Thymus (tissue), 11 donors: ENCODE results near the gene CYP24A1. TPM values are rescaled to one million over a fixed set of nuclear protein-coding genes. Genes with fewer than 3 reads are reported as not detected.

ENCODE experiments used
- DNase-seq, 9 donors: peaks; one replicate each; pipeline ENCODE4 v3.0.0-alpha.2; 2013; ENCODE audit warnings: low spot score in 9 of 9, low read depth in 6 of 9, missing footprints in 1 of 9
- H3K27ac ChIP-seq, 2 donors: one replicate each; pipeline ENCODE4 v1.5.1; 2013; ENCODE audit warnings: control low read depth in 1 of 2, low read depth in 1 of 2, low read length in 1 of 2, mild to moderate bottlenecking in 1 of 2, moderate library complexity in 1 of 2
- H3K27me3 ChIP-seq, 2 donors: one replicate each; pipeline ENCODE4 v1.5.1; 2013; ENCODE audit warnings: low read length in 1 of 2; ENCODE audit not compliant: control insufficient read depth in 2 of 2, insufficient read depth in 1 of 2
- H3K36me3 ChIP-seq, 2 donors: one replicate each; pipeline ENCODE4 v1.5.1; 2013; ENCODE audit warnings: low read length in 1 of 2, mild to moderate bottlenecking in 1 of 2, moderate library complexity in 1 of 2; ENCODE audit not compliant: control insufficient read depth in 2 of 2, insufficient read depth in 2 of 2
- H3K4me1 ChIP-seq, 2 donors: one replicate each; pipeline ENCODE4 v1.5.1; 2013; ENCODE audit warnings: low read length in 2 of 2; ENCODE audit not compliant: control insufficient read depth in 2 of 2, insufficient read depth in 2 of 2
- H3K4me3 ChIP-seq, 2 donors: one replicate each; pipeline ENCODE4 v1.5.1; 2013; ENCODE audit warnings: low read length in 2 of 2, control low read depth in 1 of 2, mild to moderate bottlenecking in 1 of 2
- H3K9me3 ChIP-seq, 2 donors: one replicate each; pipeline ENCODE4 v1.5.1; 2013; ENCODE audit warnings: low read length in 1 of 2, mild to moderate bottlenecking in 1 of 2; ENCODE audit not compliant: control insufficient read depth in 2 of 2, insufficient read depth in 1 of 2
- WGBS: extraction: QIAGEN DNeasy Blood & Tissue Kit; methylation state at CpG from one replicate; pipeline ENCODE4 v1.1.7; 2013; 5-methylcytosine and 5-hydroxymethylcytosine counted together
- polyA plus RNA-seq: library from polyadenylated mRNA; stranded (reverse); fragments of 200-250 nt; gene quantifications from one replicate; pipeline ENCODE4 v1.2.3, GENCODE V29; 2013
- total RNA-seq: library from RNA; stranded (reverse); fragments of 120-200 nt; gene quantifications from one replicate; pipeline ENCODE4 v1.2.4, GENCODE V29; 2013
- donor health status: healthy.

Gene CYP24A1
- total and polyA plus RNA-seq, 2 donors = 0.38 to 0.68 TPM

DNA sequence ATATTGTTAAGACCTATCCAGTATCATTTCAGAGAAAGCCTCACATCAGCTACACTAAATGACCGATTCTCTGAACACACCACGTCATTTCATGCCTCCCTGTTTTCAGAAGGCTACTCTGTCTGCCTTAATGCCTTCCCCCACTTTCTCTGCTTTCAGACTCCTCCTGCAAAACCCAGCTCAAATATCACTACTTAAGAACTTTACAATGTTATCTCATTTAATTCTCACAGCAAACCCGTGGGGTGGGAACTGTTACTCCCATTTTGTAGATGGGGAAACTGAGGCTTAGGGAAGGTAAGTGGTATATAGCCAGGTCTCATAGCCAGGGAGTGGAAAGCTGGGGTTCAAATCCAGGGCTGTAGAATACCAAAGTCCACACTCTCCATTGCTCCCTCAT, 2.8 kb downstream of the CYP24A1 start:
- Histone ChIP-seq H3K9me3 (no peaks in the 10 kb centered on the region), H3K4me3 (no peak overlapping the region), H3K36me3 (no peaks in the 10 kb centered on the region), H3K27me3 (peaks cover 50 to 61% of the 10 kb centered on the region in 2 donors), H3K27ac (no peak overlapping the region), H3K4me1 (peaks cover 0 to 3% of the 10 kb centered on the region in 2 donors)
- 81% methylated on average over 3 of the region's 3 CpGs for WGBS
- DNase-seq = no peak

GRCh38 chr20:54170026-54170471, 3.7 kb downstream of the CYP24A1 start:
- no peaks in the 10 kb centered on the region for H3K9me3 ChIP-seq

GRCh38 chr20:54168961-54169862, 4.6 kb downstream of the CYP24A1 start:
- H3K27me3 ChIP-seq = peaks cover 39 to 47% of the 10 kb centered on the region in 2 donors
- WGBS = 81% methylated on average over 14 of the region's 14 CpGs
- H3K4me1 ChIP-seq = peaks cover 0 to 3% of the 10 kb centered on the region in 2 donors
- no peak overlapping the region for H3K27ac ChIP-seq
- no peak overlapping the region for H3K4me3 ChIP-seq
- no peaks in the 10 kb centered on the region for H3K36me3 ChIP-seq
- H3K9me3 ChIP-seq = no peaks in the 10 kb centered on the region
- DNase-seq = no peak

More at GRCh38 chr20:54170026-54170471, 3.7 kb downstream of the CYP24A1 start:
- Histone ChIP-seq H3K36me3 (no peaks in the 10 kb centered on the region), H3K27me3 (peaks cover 47 to 55% of the 10 kb centered on the region in 2 donors), H3K4me3 (no peak overlapping the region), H3K27ac (no peak overlapping the region), H3K4me1 (peaks cover 0 to 3% of the 10 kb centered on the region in 2 donors)
- 72% methylated on average over 4 of the region's 4 CpGs for WGBS
- no peak for DNase-seq

GRCh38 chr20:54167909-54168872, 5.6 kb downstream of the CYP24A1 start:
- no peaks in the 10 kb centered on the region for H3K9me3 ChIP-seq
- DNase-seq = no peak
- no peak overlapping the region for H3K27ac ChIP-seq
- H3K4me1 ChIP-seq = no peaks in the 10 kb centered on the region
- H3K4me3 ChIP-seq = no peak overlapping the region
- H3K27me3 ChIP-seq = peaks cover 29 to 38% of the 10 kb centered on the region in 2 donors
- WGBS = 64% methylated on average over 11 of the region's 11 CpGs
- H3K36me3 ChIP-seq = no peaks in the 10 kb centered on the region

DNA sequence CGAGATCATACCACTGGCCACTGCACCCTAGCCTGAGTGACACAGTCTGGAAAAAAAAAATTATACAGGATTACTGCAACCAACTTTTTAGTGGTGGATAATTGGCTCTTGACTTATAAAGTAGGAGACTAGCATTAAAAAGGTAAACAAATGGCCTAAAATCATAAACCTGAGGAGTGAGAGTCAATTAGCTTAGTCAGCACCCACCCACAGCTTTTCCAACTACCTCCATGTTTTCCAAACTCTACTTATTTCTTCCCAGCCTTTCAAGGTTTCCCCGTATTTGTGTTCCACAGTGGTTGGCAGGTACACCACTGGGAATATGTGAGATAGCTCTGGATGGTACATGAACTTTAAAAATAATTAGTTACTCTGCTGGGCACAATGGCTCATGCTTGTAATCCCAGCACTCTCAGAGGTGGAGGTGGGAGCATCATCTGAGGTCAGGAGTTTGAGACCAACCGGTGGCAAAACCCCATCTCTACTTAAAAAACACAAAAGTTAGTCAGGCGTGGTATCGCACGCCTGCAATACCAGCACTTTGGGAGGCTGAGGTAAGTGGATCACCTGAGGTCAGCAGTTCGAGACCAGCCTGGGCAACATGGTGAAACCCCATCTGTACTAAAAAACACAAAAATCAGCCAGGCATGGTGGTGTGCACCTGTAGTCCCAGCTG, 6.7 kb downstream of the CYP24A1 start:
- Histone ChIP-seq H3K4me1 (no peaks in the 10 kb centered on the region), H3K36me3 (no peaks in the 10 kb centered on the region), H3K27ac (no peak overlapping the region), H3K9me3 (no peaks in the 10 kb centered on the region), H3K27me3 (peaks cover 18 to 30% of the 10 kb centered on the region in 2 donors), H3K4me3 (no peak overlapping the region)
- DNase-seq = no peak
- WGBS = 96% methylated on average over 7 of the region's 7 CpGs

- H3K4me3 ChIP-seq = no peak overlapping the region
- H3K27ac ChIP-seq = no peak overlapping the region
- 77% methylated on average over 2 of the region's 2 CpGs for WGBS
- peaks cover 5 to 17% of the 10 kb centered on the region in 2 donors for H3K27me3 ChIP-seq
- H3K9me3 ChIP-seq = no peaks in the 10 kb centered on the region
- no peaks in the 10 kb centered on the region for H3K4me1 ChIP-seq
- no peak for DNase-seq
- H3K36me3 ChIP-seq = no peaks in the 10 kb centered on the region
Observed at GRCh38 chr20:54165803-54166202, 8.0 kb downstream of the CYP24A1 start.

GRCh38 chr20:54165014-54165413, 8.8 kb downstream of the CYP24A1 start:
- Histone ChIP-seq H3K27ac (no peak overlapping the region), H3K9me3 (no peaks in the 10 kb centered on the region), H3K4me3 (no peak overlapping the region), H3K4me1 (no peaks in the 10 kb centered on the region), H3K27me3 (peaks cover 0 to 14% of the 10 kb centered on the region in 2 donors), H3K36me3 (no peaks in the 10 kb centered on the region)
- no peak for DNase-seq
- 96% methylated on average over 9 of the region's 9 CpGs for WGBS

- H3K27me3 ChIP-seq = peaks cover 0 to 11% of the 10 kb centered on the region in 2 donors
- WGBS = 96% methylated on average over 5 of the region's 5 CpGs
Observed at GRCh38 chr20:54163402-54163801, 10.4 kb downstream of the CYP24A1 start.

More at GRCh38 chr20:54163402-54163801, 10.4 kb downstream of the CYP24A1 start:
- DNase-seq = no peak
- Histone ChIP-seq H3K27ac (no peak overlapping the region), H3K4me3 (no peak overlapping the region), H3K36me3 (no peaks in the 10 kb centered on the region), H3K4me1 (no peaks in the 10 kb centered on the region), H3K9me3 (no peaks in the 10 kb centered on the region)
